HG02840 (cell line): ENCODE results near the gene DUSP2.

Source experiments
- ATAC-seq: cut with Tn5 transposase; IDR thresholded peaks from one replicate; pipeline ENCODE4 v1.9.1; 2021; ENCODE audit warnings: mild to moderate bottlenecking, moderate library complexity, moderate number of reproducible peaks; ENCODE audit not compliant: unreplicated experiment, low FRiP score

Gene DUSP2

DNA sequence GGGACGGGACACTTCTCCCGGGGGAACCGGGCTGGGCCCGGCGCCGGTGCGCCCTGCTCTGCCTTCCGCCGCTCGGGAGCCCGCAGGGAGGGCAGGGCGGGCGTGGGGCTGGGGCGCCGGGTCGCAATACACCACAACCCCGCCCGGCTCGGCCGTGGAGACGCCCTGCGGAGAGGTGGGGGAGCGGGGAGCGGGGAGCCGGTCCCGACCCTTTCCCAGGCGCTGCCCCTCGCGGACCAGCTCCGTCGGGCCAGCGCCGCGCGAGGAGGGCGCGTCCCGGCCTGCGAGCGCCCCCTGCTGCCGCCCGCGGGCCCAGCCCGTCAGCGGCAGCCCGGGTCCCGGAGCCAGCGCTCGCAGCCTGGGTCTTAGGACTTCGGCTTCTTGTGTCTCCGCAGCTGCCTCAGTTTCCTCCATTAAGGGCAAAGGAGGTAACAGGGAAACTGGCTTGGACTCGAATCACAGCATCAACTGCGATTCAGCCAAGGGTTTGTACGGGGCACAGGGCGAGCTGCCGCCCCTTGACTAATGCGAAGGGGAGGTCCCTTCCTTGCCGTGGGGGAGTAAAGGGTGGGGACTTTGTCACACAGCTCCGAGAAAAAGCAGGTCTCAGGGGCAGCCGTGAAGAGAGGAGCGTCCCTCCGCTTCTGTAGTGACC lies 28.2 kb downstream of the DUSP2 start:
- peak; percentile 64 for ATAC-seq

DNA sequence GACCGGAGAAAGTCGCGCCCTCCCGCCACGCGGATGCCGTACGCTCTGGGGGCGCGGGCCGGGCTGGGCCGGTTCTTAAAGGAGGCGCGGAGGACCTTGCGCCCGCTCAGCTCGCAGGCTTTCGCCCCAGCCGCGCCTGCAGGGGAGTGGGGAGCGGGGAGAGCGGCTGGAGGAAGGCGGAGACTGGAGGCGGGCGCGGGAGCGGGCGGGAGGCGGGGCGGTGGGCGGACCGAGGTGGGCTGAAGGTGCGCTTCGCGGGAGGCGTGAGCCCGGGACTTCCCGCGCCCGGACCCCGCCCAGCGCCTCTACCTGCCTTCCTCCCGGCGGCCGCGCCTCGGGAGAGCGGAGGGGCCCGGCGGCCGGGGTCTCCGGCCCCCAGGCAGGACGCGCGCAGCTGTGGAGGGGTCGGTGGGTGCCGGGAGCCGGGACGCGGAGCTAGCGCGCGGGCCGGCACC lies 28.8 kb downstream of the DUSP2 start, which contains the start of gene ADRA2B:
TSS of gene ADRA2B (minus strand) at position 148 of the 455 bp plus-strand sequence. CDS start 422 bp downstream, outside the sequence.
- peak; percentile 49 for ATAC-seq

- ATAC-seq: no peak
These were observed 29.4 kb downstream of the DUSP2 start for GRCh38 chr2:96115631-96116423.

DNA sequence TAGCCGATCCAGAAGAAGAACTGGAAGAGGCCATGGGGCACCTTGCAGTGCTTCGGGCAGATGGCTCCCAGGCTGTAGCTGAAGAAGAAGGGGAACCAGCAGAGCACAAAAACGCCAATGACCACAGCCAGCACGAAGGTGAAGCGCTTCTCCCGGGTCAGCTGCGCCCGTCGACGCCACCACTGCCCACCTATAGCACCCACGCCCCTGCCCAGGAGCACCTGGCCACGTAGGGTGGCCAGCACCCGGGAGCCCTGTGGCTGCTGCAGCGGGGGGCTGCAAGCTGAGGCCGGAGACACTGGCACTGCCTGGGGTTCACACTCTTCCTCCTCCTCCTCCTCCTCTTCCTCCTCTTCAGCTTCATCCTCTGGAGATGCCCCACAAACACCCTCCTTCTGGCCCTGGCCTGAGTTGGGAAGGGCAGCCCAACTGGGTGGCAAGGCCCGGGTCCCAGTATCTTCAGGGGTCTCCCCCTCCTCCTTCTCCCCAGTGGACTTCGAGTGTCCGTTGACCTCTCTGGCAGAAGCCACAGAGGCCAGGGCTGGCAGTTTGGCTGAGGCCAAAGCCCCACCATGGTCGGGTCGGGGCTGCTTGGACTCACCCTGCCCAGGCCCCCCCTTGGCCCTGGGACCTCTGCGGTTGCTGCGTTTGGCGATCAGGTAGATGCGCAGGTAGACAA lies 30.2 kb downstream of the DUSP2 start:
- no peak for ATAC-seq

- ATAC-seq: no peak
These were observed 30.7 kb downstream of the DUSP2 start for GRCh38 chr2:96114546-96114902.

DNA sequence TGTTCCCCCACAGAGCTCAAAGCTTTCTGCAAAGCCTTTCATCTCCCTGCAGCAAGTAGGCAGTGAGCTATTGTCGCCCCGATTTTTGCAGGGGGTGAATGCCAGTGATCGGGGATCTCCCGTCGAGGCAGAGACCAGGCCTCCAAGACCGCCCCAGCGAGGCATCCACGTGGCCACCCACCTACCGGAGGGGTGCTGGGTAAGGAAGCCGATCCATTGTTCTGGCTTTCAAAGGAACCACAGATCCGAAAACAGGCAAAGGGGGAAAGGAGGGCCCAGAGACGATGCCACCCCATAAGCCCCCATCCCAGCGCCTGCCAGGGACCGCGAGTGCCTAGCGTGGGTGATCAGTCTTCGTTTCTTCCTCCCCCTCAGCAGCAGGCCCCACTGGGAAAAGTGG lies 31.3 kb downstream of the DUSP2 start:
- ATAC-seq: no peak

DNA sequence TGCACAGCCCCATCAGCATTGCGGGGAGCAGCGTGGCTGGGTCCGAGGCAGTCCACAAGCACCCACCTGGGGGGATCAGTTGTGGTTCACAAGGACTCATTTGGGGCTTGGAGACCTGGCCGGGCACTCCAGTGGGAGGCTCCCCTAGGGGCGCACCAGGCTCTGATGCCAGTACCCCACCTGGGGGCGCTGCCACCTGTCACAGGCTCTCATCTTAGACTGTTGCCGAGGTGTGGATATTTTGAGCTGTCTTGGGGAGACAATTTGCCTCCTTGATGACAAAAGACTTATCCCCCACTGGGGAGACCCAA lies 31.9 kb downstream of the DUSP2 start:
- ATAC-seq: no peak

- no peak for ATAC-seq
These were observed 32.5 kb downstream of the DUSP2 start for GRCh38 chr2:96112501-96113366.

DNA sequence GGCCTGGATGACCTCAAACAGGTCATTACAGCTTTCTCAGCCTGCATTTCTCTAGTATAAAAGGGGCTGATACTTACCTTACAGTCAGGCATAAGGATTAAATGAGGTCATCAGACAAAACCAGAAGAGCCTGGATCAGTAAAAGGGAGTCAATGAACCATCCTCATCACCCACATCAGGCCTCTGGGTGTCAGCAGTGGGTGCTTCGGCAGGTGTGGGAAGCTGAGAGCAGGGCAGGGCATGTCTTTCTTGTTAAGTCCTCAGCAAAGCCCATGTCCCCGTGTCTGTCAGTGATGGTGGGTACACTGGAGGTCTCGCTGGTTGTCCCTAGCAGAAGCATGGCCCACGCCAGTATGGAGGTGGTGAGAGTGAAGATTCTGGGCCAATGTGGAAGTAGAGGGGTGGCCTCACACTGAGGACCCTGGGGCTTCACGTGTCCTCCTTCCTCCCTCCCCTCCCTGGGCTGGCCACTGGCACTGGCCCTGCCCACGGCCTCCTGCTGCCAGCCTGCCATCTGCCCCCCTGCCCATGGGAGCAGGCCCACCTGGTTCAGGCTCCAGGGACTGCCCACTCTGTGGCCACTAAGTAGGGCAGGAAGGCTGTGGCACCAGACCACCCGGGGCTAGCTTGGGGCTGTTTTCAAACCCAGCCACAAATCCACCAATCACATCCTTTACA lies 33.3 kb downstream of the DUSP2 start:
- ATAC-seq: no peak

- no peak for ATAC-seq
These were observed 34.0 kb downstream of the DUSP2 start for GRCh38 chr2:96111257-96111640.

DNA sequence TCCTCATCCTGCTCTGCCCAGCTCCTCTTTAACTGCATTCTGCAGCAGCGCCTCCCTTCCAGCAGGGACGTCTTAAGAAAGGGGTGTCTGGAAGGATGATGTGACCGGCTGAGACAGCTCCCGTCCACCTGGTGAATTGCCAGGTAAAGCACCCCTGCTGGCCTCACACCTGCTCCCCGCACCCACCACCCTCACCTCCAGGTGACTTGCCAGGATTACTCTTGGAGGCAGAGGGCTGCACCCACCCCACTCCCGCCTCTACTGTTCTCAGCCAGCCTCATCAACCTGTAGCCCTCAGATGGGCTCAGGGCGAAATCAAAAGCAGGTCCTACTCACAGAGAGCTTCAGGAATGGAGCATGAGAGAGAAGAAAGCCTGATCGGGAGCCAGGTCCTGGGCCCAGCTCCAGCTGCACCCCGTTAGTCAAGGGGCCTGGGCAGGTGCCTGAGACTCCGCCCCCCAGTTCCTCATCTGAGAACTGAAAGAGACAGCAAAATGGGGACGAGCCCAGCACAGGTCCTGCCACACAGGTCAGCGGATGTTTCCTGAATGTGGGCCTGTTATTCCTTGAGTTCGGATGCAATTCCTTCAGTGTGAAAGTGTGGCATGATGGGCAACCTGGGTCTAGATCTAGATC lies 34.5 kb downstream of the DUSP2 start:
- no peak for ATAC-seq

DNA sequence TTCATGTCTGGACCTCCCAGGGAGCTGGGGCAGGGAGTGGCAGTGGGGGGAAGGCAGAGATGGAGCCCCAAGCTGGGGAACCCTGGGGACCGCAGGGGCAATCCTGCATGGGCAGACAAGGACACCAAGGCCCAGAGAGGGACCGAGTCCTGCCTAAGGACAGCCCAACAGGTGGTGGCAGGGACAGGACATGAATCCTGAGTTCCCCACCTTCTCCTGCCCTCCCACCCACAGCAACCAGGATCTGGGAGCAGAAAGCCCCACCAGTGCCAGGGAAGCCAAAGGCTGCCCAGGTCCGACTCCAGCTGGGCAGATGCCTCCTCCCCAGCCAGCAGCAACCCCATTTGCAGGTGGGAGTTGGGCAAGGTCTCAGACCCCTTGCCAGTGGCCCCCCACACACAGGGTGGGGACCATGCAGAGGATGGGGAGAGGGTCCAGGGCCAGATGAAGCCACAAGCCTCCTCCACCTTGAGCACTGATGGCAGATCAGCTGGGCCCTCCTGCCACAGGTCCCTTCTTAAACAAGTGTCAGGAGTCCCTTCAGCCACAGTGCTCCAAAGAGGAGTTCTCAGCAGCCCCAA lies 35.2 kb downstream of the DUSP2 start:
- no peak for ATAC-seq

DNA sequence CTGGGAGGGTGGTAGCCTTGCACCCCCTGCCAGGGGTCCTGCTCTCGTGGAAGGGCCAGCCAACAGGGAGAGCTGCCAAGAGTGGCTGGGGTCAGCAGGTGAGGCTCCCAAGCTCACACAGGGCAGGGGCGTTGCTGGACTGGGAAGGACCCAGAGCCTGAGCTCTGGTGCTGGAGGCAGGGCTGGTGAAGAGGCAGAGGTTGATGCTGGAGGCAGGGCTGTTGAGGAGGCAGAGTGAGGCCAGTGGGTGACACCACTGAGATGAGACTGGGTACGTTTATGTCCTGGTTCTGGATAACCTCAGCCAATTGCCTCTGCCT lies 35.9 kb downstream of the DUSP2 start:
- ATAC-seq: no peak

- ATAC-seq: no peak
These were observed 36.5 kb downstream of the DUSP2 start for GRCh38 chr2:96108541-96109360.

DNA sequence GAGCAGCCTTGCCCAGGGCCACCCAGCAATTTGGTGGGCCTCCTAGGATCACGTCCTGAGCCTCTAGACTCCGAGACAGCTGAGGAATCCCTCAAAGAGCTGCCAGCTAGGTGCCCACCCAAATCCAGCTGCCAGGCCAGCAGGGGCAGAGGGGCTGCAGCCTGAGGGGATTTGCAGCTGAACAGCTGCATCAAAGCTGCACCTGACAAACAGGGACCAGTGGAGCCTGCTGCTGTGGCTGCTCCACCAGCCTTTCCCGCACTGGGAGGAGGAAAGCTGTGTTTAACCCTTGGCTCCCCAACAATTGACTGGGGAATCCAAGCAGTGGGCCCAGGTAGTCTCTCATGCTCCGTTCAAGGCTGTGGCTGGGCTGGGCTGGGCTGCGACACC lies 37.1 kb downstream of the DUSP2 start:
- ATAC-seq: no peak

- ATAC-seq: no peak
These were observed 37.6 kb downstream of the DUSP2 start for GRCh38 chr2:96107708-96108065.

DNA sequence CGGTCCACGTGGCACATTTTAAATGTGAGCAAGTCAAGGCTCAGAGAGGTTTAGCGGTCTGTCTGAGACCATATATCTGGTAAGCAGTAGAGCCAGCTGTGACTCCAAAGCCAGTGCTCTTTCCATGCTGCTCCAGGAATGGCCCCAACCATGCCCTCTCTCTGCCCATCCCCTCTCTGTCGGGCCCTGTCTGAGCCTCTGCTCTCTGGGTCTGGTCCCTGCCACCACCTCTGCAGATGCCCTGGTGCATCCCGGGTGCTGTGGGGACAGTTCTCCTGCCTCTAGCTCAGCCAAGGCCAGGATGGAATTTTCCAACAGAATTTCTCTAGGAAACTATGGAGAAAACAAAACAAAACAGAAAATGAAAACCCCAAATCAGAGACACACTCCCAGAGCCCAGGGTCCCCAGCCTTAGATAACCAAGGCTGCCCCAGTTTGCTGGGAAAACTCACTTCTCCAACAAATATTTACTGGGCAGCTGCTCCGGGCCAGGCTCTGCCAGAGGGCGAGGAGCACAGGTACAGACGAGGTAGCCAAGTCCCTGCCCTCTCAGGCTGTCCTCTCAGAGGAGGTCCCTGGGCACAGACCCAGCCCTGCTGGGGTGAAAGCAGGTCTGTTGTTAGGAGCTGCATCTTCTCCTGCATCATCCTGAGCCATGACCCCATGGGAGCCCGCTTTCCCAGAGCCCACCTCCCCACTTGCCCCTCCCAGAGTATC lies 38.1 kb downstream of the DUSP2 start:
- no peak for ATAC-seq
